Psoas muscle (tissue), 8 donors: ENCODE data around the gene PPP1R37. TPM values are rescaled to one million over a fixed set of nuclear protein-coding genes. Genes with fewer than 3 reads are reported as not detected.
A peak's percentile ranks its signal among the peaks of the same experiment; 100 is the strongest.

Source experiments
- ATAC-seq, 4 donors: fragments of 200-7000 bp; cut with Tn5 transposase; one replicate each; pipeline ENCODE4 v1.9.1; 2020; ENCODE audit warnings: moderate library complexity in 3 of 4, mild to moderate bottlenecking in 2 of 4
- DNase-seq, 2 donors: peaks; one replicate each; pipeline ENCODE4 v3.0.0-alpha.2; 2020
- H3K27ac ChIP-seq: fragments of 200-600 bp; one replicate; pipeline ENCODE4 v1.8.0; 2022
- H3K27me3 ChIP-seq, 3 donors: fragments of 200-600 bp in 1 of 3; one replicate each; pipeline versions ENCODE4 v1.6.1 to v1.8.0; 2013 to 2022; ENCODE audit warnings: low read length in 2 of 3, mild to moderate bottlenecking in 2 of 3, moderate library complexity in 1 of 3; ENCODE audit not compliant: insufficient read depth in 3 of 3
- H3K36me3 ChIP-seq, 2 donors: fragments of 200-600 bp in 1 of 2; one replicate each; pipeline versions ENCODE4 v1.6.1 to v1.8.0; 2013 to 2022; ENCODE audit warnings: low read depth in 1 of 2, mild to moderate bottlenecking in 1 of 2, moderate library complexity in 1 of 2; ENCODE audit not compliant: insufficient read depth in 1 of 2
- H3K4me1 ChIP-seq: fragments of 200-600 bp; one replicate; pipeline ENCODE4 v1.8.0; 2022
- H3K4me3 ChIP-seq: fragments of 200-600 bp; one replicate; pipeline ENCODE4 v1.8.0; 2022; ENCODE audit warnings: mild to moderate bottlenecking
- H3K9me3 ChIP-seq: fragments of 200-600 bp; one replicate; pipeline ENCODE4 v1.8.0; 2022
- WGBS, 3 donors: extraction: QIAGEN DNeasy Blood & Tissue Kit; methylation state at CpG; one replicate each; pipeline versions ENCODE4 v1.1.6 to v1.1.7; 2013; 5-methylcytosine and 5-hydroxymethylcytosine counted together
- intact Hi-C, 2 donors: fragments of 100-400 bp; cut with DNase I; formaldehyde crosslinking; loops; one replicate each; pipeline versions ENCODE4 v1.11.0 to v1.14.2; 2022
- polyA plus RNA-seq, 3 donors: library from polyadenylated mRNA; stranded (reverse); fragments of 200-250 nt; gene quantifications; one replicate each; pipeline ENCODE4 v1.2.3, GENCODE V29; 2013
- total RNA-seq, 4 donors: library from RNA; stranded (reverse); fragmentation: NEBNext Ultra II Directional in 2 of 4; extraction: Animal tissue kit (Norgen Biotek cat#: 25700) in 2 of 4; gene quantifications; one replicate each; pipeline versions ENCODE4 v1.2.1 to v1.2.4, GENCODE V29; 2021 to 2023
- TF ChIP-seq, protein P1 (sequence below): fragments of 200-600 bp; IDR thresholded peaks from one replicate; pipeline ENCODE4 v1.8.0; 2022; ENCODE audit warnings: antibody characterized with exemption
- donor health status: healthy with polysubstance abuse.
- donor health status: DM: no; HTN: no; CAD: no; lungs with moderate emphysema.
- donor health status: Bipolar disorder and iron deficiency.
- donor health status: healthy.
- donor health status: DM: yes; HTN: yes; CAD: no.
- donor health status: DM: no; HTN: no; CAD: no.
- donor health status: DM: no; HTN: no; CAD: no.
- donor health status: DM: yes; HTN: yes; CAD: no.

PPP1R37 gene
- total and polyA plus RNA-seq, 7 donors: 25.5 to 39.5 (median 29.3) TPM

DNA sequence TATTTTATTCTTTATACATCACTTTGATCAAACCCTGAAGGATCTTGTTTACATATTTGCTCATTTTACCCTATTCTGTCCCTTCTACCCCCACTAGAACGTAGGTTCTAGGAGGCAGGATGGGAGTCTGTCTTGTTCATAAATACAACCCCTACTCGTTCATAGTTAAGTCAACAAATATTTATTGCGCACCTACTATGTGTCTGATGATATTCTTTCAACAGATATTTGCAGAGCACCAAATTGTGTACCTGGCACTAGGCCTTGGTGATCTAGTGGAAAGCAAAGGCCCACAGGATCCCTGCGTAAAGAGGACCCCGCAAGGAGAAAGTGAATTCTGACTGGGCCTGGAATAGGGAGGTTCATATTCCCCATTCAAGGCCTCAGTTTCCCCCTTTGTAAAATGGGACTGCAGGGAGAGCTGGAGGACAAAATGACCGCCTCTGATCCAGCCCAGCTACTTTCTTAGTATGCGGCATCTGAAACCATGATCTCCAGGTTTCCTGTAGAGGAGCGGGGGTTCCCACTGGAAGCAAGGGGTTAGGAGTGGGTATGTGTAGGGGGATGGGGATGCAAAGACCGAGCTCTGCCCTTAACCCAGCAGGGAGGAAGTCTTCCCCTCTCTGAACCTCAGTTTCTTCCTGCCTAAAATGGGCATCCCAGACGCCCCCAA, 14.5 kb upstream of the PPP1R37 start:
- 54 to 61% (median 55%) methylated on average over 10 of the region's 10 CpGs for WGBS, 3 donors
- TF ChIP-seq, protein P1, sequence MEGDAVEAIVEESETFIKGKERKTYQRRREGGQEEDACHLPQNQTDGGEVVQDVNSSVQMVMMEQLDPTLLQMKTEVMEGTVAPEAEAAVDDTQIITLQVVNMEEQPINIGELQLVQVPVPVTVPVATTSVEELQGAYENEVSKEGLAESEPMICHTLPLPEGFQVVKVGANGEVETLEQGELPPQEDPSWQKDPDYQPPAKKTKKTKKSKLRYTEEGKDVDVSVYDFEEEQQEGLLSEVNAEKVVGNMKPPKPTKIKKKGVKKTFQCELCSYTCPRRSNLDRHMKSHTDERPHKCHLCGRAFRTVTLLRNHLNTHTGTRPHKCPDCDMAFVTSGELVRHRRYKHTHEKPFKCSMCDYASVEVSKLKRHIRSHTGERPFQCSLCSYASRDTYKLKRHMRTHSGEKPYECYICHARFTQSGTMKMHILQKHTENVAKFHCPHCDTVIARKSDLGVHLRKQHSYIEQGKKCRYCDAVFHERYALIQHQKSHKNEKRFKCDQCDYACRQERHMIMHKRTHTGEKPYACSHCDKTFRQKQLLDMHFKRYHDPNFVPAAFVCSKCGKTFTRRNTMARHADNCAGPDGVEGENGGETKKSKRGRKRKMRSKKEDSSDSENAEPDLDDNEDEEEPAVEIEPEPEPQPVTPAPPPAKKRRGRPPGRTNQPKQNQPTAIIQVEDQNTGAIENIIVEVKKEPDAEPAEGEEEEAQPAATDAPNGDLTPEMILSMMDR: no peak
- H3K4me3 ChIP-seq: peak overlapping the region; percentile 100
- H3K27me3 ChIP-seq: no peaks in the 10 kb centered on the region
- H3K27ac ChIP-seq: peak overlapping the region; percentile 90
- H3K4me1 ChIP-seq: peaks cover 24% of the 10 kb centered on the region
- ATAC-seq: peak; percentile 2 to 15 (median 6)
- no peaks in the 10 kb centered on the region for H3K9me3 ChIP-seq
- intact Hi-C loops: no loop called here
- H3K36me3 ChIP-seq: peaks cover 0 to 19% of the 10 kb centered on the region in 2 donors
- DNase-seq: no peak

DNA sequence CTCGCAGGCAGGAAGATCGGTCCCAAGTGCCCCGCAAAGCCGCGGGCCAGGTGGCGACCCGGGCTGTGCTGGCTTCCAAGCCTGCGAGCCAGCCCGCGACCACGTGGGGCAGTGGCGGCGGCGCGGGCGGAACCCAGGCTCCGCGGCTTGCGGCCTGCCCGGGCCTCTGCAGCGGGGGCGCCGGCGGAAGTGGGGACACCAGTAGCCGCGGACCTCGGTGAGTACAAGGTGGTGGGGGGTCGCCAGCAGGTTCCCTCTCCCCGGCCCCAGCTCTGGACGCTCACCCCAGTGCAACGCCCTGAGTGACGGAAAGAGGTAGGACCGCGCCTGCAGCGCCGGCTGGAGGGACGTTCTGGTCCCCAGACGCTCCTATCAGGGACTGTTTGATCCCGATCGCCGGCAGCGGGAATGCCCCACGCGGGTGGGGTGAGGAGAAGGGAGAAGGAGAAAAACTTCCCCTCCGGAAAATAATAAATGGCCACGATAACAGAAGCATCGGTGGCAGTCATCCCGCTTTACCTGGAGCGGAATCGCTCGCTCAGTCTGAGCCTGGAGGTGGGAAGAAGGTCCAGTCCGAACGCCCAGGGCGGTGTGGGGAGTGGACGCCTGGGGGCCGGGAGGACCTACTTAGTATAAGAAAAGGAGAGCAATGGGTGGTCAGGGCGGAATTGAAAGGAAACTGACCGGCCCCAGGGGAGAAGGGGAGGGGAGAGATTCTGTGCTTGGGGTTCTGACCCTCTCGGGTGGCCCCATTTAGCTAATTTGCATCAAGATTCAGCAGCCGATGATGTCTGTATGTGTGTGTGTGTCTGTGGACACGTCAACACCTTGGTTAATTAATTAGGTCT, 13.7 kb upstream of the PPP1R37 start, which contains the start of gene GEMIN7:
GEMIN7 (plus strand) TSS at position 198 of the 848 bp plus-strand sequence. CDS start 10,855 bp downstream, outside the sequence.
- peak within 1 kb of the TSS; percentile 90 for H3K27ac ChIP-seq
- intact Hi-C loops: no loop called here
- peak within 1 kb of the TSS; percentile 100 for H3K4me3 ChIP-seq
- DNase-seq: peak; percentile 84 to 89
- WGBS, 3 donors: 0 to 1% (median 0%) methylated on average over 51 to 61 of the region's 61 CpGs
- peaks cover 24% of the 10 kb centered on the region for H3K4me1 ChIP-seq
- TF ChIP-seq, protein P1: no peak
- H3K36me3 ChIP-seq: peaks cover 0 to 19% of the 10 kb centered on the region in 2 donors
- no peaks in the 10 kb centered on the region for H3K27me3 ChIP-seq
- ATAC-seq: peak; percentile 91 to 92 (median 92)
- H3K9me3 ChIP-seq: no peaks in the 10 kb centered on the region

DNA sequence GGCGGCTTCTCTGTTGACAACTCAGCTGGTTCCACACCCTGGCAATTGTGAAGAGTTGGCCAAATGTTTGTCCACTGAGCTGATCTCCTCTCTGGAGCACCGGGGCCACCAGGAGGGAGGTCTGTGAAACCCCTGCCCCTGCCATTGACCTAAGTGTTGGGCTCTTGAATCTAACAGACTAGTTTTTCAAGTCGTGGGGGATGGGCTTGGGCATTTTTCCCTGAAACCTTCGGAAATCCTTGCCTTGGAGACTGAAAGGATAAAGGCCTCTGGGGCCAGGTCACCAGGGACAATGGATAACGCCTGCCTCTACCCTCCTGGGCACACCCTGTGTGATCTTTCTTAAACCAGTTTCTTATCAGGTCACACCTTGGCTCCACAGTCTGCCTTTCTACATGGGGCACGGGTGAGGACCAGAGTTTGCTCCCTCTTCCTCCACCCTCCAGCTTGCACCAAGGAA, 13.0 kb upstream of the PPP1R37 start:
- Histone ChIP-seq H3K36me3 (peaks cover 0 to 24% of the 10 kb centered on the region in 2 donors), H3K27me3 (no peaks in the 10 kb centered on the region), H3K27ac (peak overlapping the region; percentile 90), H3K4me1 (peaks cover 24% of the 10 kb centered on the region), H3K4me3 (peak overlapping the region; percentile 100), H3K9me3 (no peaks in the 10 kb centered on the region)
- WGBS, 3 donors: 7 to 12% (median 8%) methylated on average over 6 of the region's 6 CpGs
- TF ChIP-seq, protein P1: no peak
- DNase-seq: no peak
- intact Hi-C loops: no loop called here
- ATAC-seq: peak in 1 of 4 donors; percentile 26

DNA sequence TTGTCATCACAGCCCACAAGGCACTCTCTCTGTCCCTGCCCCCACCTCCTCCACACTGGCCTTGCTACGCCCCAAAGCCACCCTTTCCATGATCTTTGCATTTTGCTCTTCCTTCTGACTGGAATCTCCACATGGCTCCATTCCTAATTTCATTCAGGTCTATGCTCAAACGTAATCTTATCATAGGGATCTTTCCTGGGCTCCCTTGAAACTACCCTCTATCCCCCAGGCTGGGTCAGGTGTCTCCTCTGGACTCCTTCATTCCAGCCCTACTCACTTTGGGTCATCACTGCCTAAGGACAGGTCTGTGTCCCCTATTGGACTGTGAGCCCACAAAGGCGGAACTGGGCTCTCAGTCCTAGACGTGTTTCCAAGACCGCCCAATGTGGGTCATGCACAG, 10.8 kb upstream of the PPP1R37 start:
- peaks cover 0 to 40% of the 10 kb centered on the region in 2 donors for H3K36me3 ChIP-seq
- ATAC-seq (no peak), DNase-seq (no peak)
- TF ChIP-seq, protein P1: no peak
- intact Hi-C loops: no loop called here
- no peaks in the 10 kb centered on the region for H3K9me3 ChIP-seq
- no peaks in the 10 kb centered on the region for H3K27me3 ChIP-seq
- WGBS, 3 donors: 85 to 94% (median 90%) methylated on average over 5 of the region's 5 CpGs
- H3K27ac ChIP-seq: no peak overlapping the region
- no peak overlapping the region for H3K4me3 ChIP-seq
- peaks cover 19% of the 10 kb centered on the region for H3K4me1 ChIP-seq
